ENCODE data around the gene EBF3. TPM values are rescaled to one million over a fixed set of nuclear protein-coding genes. Genes with fewer than 3 reads are reported as not detected.

The EBF3 gene
- total RNA-seq, 4 donors from 2014 or later = 0.42 to 2.9 (median 1.3) TPM

DNA sequence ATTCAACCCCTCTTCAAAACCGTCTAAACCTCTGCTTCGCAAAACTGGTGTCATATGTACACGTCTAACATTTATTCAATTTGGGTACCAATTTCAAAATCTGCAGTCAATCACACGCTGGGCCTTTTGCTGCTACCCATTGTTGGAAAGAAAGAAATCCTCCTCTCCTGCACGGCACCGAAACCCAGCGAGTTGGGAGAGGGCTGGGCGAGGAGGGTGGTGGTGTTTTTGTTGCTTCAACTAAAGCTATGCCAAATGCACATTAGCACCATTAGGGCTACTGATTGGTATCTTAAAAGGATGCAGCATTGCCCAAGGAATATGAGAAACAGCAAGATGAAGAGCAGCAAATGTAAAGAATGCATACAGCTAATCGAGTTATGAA, 7.8 kb downstream of the EBF3 start:
- Histone ChIP-seq H3K36me3 (no peaks in the 10 kb centered on the region), H3K4me3 (peak overlapping the region in 1 of 4 donors; percentile 1), H3K27ac (peak overlapping the region in 2 of 4 donors; percentile 15 to 20), H3K27me3 (peaks cover 18 to 99% (median 34%) of the 10 kb centered on the region in 4 donors), H3K4me1 (peaks cover 3 to 27% (median 16%) of the 10 kb centered on the region in 3 donors), H3K9me3 (no peaks in the 10 kb centered on the region)
- TF ChIP-seq, protein P1, sequence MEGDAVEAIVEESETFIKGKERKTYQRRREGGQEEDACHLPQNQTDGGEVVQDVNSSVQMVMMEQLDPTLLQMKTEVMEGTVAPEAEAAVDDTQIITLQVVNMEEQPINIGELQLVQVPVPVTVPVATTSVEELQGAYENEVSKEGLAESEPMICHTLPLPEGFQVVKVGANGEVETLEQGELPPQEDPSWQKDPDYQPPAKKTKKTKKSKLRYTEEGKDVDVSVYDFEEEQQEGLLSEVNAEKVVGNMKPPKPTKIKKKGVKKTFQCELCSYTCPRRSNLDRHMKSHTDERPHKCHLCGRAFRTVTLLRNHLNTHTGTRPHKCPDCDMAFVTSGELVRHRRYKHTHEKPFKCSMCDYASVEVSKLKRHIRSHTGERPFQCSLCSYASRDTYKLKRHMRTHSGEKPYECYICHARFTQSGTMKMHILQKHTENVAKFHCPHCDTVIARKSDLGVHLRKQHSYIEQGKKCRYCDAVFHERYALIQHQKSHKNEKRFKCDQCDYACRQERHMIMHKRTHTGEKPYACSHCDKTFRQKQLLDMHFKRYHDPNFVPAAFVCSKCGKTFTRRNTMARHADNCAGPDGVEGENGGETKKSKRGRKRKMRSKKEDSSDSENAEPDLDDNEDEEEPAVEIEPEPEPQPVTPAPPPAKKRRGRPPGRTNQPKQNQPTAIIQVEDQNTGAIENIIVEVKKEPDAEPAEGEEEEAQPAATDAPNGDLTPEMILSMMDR (IDR thresholded peaks at IDR 0.05) = no peak
- no peak for TF ChIP-seq POLR2A (IDR thresholded peaks at IDR 0.05)
- intact Hi-C loops (cut with DNase I) = no loop called here
- no peak for DNase-seq
- WGBS, 2 donors = 35 to 38% methylated on average over 5 to 9 of the region's 9 CpGs

DNA sequence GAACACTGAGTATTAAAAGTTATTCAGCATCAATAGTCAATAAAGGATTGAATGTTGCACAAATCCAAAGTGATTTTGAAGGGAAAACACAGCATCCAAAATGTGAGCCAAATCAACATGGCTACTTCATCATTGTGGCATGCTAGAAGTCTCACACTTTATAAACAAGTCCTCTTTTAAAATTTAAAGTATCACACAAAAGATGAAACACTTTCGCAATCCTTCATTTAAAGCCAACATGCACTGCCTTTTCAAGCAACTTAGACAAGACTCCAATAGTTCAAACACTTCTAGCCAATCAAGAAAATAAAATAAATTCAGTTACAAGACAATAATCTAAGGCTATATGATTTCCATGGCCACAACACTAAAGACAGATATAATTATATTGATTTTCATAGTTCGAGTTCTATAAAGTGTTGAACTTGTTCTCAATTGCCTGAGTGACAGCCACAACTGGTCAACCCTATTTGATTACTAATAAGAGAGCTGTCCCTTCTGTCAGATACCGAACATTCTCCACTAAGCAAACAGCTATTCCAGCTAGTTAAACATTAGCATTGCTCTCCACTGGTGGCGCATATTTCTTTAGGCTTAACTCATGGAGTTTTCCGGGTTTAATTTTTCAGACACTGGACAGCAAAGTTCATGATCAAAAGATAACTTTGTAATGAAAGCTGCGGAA, 8.3 kb downstream of the EBF3 start:
- H3K4me1 ChIP-seq = peaks cover 3 to 27% (median 16%) of the 10 kb centered on the region in 3 donors
- intact Hi-C loops (cut with DNase I) = no loop called here
- peaks cover 18 to 98% (median 29%) of the 10 kb centered on the region in 4 donors for H3K27me3 ChIP-seq
- no peak for TF ChIP-seq POLR2A (IDR thresholded peaks at IDR 0.05)
- TF ChIP-seq, protein P1 (IDR thresholded peaks at IDR 0.05) = no peak
- no peak for DNase-seq
- peak overlapping the region in 3 of 4 donors; percentile 15 to 26 (median 22) for H3K27ac ChIP-seq
- 37 to 38% methylated on average over 6 of the region's 6 CpGs for WGBS, 2 donors
- no peaks in the 10 kb centered on the region for H3K9me3 ChIP-seq
- no peaks in the 10 kb centered on the region for H3K36me3 ChIP-seq
- peak overlapping the region in 1 of 4 donors; percentile 1 for H3K4me3 ChIP-seq

DNA sequence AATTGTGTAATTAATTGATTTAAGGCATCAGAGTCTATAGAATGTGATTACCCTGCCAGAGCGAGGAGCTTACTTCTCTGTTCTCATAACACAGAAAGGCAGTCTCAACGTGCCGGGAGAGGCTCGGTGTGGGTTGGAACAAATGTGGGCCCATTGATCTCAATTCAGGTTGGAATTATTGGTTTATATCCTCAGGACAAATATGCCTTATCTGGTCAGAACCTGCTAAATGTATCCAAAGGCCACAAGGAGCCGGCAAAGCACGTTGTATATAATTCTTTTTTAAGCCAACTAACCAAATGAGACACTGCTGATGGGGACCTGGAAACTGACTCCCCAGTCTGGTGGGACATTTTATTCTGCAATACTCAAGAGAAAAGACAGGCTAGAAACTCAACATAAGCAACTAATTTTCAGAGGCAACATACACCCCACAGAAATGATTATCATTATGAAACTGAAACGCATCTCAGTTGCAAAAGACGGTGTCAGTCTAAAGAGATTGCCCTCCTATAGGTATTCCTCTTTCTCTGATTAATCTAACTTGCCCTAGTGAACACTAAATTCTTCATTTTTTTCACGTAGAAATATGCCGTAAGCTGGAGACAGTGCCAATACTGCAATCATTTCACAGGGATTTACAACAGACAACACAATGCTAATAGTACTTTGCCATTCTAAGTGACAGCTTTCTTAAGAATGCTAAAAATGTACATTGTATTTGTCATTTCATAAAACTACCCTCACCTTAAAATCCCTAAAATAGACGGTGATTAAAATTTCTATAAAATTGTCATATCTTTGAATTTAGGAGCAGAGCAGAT, 9.4 kb downstream of the EBF3 start:
- no peaks in the 10 kb centered on the region for H3K9me3 ChIP-seq
- no peak overlapping the region for H3K4me3 ChIP-seq
- no peak for DNase-seq
- intact Hi-C loops (cut with DNase I) = no loop called here
- no peaks in the 10 kb centered on the region for H3K36me3 ChIP-seq
- peaks cover 3 to 29% (median 14%) of the 10 kb centered on the region in 3 donors for H3K4me1 ChIP-seq
- peak overlapping the region in 1 of 4 donors; percentile 22 for H3K27ac ChIP-seq
- peaks cover 12 to 92% (median 19%) of the 10 kb centered on the region in 4 donors for H3K27me3 ChIP-seq
- TF ChIP-seq, protein P1 (IDR thresholded peaks at IDR 0.05) = no peak
- no peak for TF ChIP-seq POLR2A (IDR thresholded peaks at IDR 0.05)
- 65 to 72% methylated on average over 11 of the region's 11 CpGs for WGBS, 2 donors

DNA sequence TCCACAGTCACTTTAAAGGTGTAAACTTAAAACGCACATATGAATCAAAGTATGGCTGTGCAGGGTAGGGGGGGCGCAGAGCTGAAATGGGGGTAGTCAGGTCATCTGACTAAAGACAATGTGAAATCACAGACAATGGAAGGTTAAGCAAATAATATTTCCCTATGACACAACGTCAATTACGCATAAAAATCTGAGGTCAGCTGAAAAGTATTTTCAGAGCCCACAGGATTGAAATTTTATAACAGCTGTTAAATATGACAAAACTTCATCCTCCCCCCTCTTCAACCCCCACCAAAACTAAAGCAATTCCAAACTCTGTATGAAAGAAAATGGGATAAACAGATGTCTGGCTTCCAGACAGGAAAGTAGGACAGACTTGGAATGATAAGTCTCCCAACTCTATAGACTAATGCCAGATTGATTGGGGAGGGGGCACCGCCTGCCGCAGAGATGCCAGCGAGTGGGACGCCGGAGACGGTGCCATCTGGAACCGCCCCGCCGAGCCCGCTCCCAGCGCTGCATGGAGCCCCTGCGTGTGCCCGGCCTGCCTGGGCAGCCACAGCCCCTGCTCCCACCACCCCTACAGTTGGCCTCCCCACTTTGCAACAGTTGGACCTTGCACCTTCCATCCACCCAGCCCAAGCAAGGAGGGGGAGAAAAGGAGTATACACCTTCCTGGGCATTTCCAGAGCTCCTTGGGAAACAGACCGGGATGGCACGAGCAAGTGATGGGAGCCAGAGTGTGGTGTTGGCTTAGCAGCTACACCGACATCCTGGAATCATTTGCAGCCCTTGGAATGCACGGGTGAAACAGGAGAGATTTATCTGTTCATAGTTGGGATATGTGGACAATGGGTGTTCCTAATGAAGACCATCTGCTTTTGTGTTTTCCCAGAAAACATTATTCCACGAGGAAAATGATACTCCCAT, 10.7 kb downstream of the EBF3 start:
- H3K4me1 ChIP-seq = peaks cover under 1 to 24% (median 3%) of the 10 kb centered on the region in 3 donors
- peak overlapping the region in 3 of 4 donors; percentile 38 to 69 (median 68) for H3K27ac ChIP-seq
- intact Hi-C loops (cut with DNase I) = no loop called here
- WGBS, 2 donors = 59 to 74% methylated on average over 11 to 19 of the region's 22 CpGs
- no peaks in the 10 kb centered on the region for H3K36me3 ChIP-seq
- H3K4me3 ChIP-seq = peak overlapping the region in 2 of 4 donors; percentile 11 to 33
- H3K27me3 ChIP-seq = peaks cover 0 to 91% (median 16%) of the 10 kb centered on the region in 4 donors
- no peak for TF ChIP-seq POLR2A (IDR thresholded peaks at IDR 0.05)
- TF ChIP-seq, protein P1 (IDR thresholded peaks at IDR 0.05) = no peak
- no peaks in the 10 kb centered on the region for H3K9me3 ChIP-seq
- no peak for DNase-seq
